GM23338 (cell line): ENCODE measurements around the gene ADAT1. TPM values are rescaled to one million over a fixed set of nuclear protein-coding genes. Genes with fewer than 3 reads are reported as not detected.
A peak's percentile ranks its signal among the peaks of the same experiment; 100 is the strongest.

Source experiments
- ATAC-seq: fragments of 200-7000 bp; cut with Tn5 transposase; 3 replicates; pipeline ENCODE4 v1.9.1; 2020
- DNase-seq: peaks from one replicate; pipeline ENCODE4 v3.0.0-alpha.2; 2015; ENCODE audit warnings: low spot score
- H2AFZ ChIP-seq: fragments of 200-600 bp; sonication (generic); 2 replicates; pipeline ENCODE4 v1.8.0; 2016; ENCODE audit warnings: antibody characterized with exemption, mild to moderate bottlenecking, moderate library complexity
- H3F3A ChIP-seq: fragments of 200-600 bp; sonication (generic); replicated peaks from 2 replicates; pipeline ENCODE4 v1.8.0; 2017; ENCODE audit warnings: antibody characterized with exemption, mixed run types, low read depth
- H3K27ac ChIP-seq: fragments of 200-600 bp; sonication (generic); 2 replicates; pipeline ENCODE4 v1.6.1; 2016; ENCODE audit warnings: low read depth
- H3K27me3 ChIP-seq: fragments of 200-600 bp; sonication (generic); 2 replicates; pipeline ENCODE4 v1.8.0; 2016; ENCODE audit warnings: mild to moderate bottlenecking, mixed run types, moderate library complexity; ENCODE audit not compliant: insufficient read depth
- H3K36me3 ChIP-seq: fragments of 200-600 bp; sonication (generic); 2 replicates; pipeline ENCODE4 v1.8.0; 2016; ENCODE audit warnings: mild to moderate bottlenecking; ENCODE audit not compliant: insufficient read depth
- H3K4me1 ChIP-seq: fragments of 200-600 bp; sonication (generic); 2 replicates; pipeline ENCODE4 v1.8.0; 2016; ENCODE audit warnings: mild to moderate bottlenecking, moderate library complexity; ENCODE audit not compliant: insufficient read depth
- H3K4me2 ChIP-seq: fragments of 200-600 bp; sonication (generic); 2 replicates; pipeline ENCODE4 v1.7.1; 2017; ENCODE audit warnings: mixed run types
- H3K4me3 ChIP-seq: fragments of 200-600 bp; sonication (generic); 2 replicates; pipeline ENCODE4 v1.6.1; 2016; ENCODE audit warnings: mixed run types
- H3K79me2 ChIP-seq: fragments of 200-600 bp; sonication (generic); replicated peaks from 2 replicates; pipeline ENCODE4 v1.8.0; 2017; ENCODE audit warnings: mild to moderate bottlenecking; ENCODE audit not compliant: insufficient read depth
- H3K9me2 ChIP-seq: fragments of 200-600 bp; sonication (generic); 2 replicates; pipeline ENCODE4 v1.8.0; 2017; ENCODE audit not compliant: insufficient read depth
- H4K20me1 ChIP-seq: fragments of 200-600 bp; sonication (generic); replicated peaks from 2 replicates; pipeline ENCODE4 v1.8.0; 2017; ENCODE audit warnings: mild to moderate bottlenecking; ENCODE audit not compliant: insufficient read depth
- H3K27ac Mint-ChIP-seq: 2 replicates; pipeline ENCODE4 v1.8.0; 2020; ENCODE audit warnings: inconsistent platforms, mild to moderate bottlenecking, moderate library complexity, mixed read lengths
- H3K27me3 Mint-ChIP-seq: 3 replicates; pipeline ENCODE4 v1.8.0; 2022; ENCODE audit warnings: low read depth, mild to moderate bottlenecking, moderate library complexity, mixed read lengths, inconsistent platforms; ENCODE audit not compliant: insufficient read depth, poor library complexity
- H3K36me3 Mint-ChIP-seq: 3 replicates; pipeline ENCODE4 v1.8.0; 2021; ENCODE audit warnings: low read depth, mild to moderate bottlenecking, inconsistent platforms, moderate library complexity, mixed read lengths
- H3K4me1 Mint-ChIP-seq: 3 replicates; pipeline ENCODE4 v1.8.0; 2020; ENCODE audit warnings: mild to moderate bottlenecking, inconsistent platforms, mixed read lengths
- H3K4me3 Mint-ChIP-seq: 3 replicates; pipeline ENCODE4 v1.8.0; 2021; ENCODE audit warnings: moderate library complexity, mild to moderate bottlenecking, inconsistent platforms, mixed read lengths
- H3K9me3 Mint-ChIP-seq: 3 replicates; pipeline ENCODE4 v1.8.0; 2020; ENCODE audit warnings: moderate library complexity, mild to moderate bottlenecking, inconsistent platforms, mixed read lengths
- CREB1 ChIP-seq: fragments of 250-450 bp; sonication (Bioruptor Pico); IDR thresholded peaks from 2 replicates; pipeline ENCODE4 v1.5.0; 2020; ENCODE audit warnings: low read depth, mild to moderate bottlenecking, moderate library complexity
- EZH2 ChIP-seq: fragments of 200-600 bp; sonication (generic); IDR thresholded peaks from one replicate; pipeline ENCODE4 v1.8.0; 2017; ENCODE audit warnings: antibody characterized with exemption, mild to moderate bottlenecking, low read depth; ENCODE audit not compliant: unreplicated experiment
- EZH2phosphoT487 ChIP-seq: fragments of 200-600 bp; sonication (generic); IDR thresholded peaks from one replicate; pipeline ENCODE4 v1.8.1; 2018; ENCODE audit warnings: antibody characterized with exemption; ENCODE audit not compliant: unreplicated experiment
- JUNB ChIP-seq: IDR thresholded peaks from one replicate; pipeline ENCODE4 v1.6.1; 2016; ENCODE audit warnings: antibody characterized with exemption; ENCODE audit not compliant: unreplicated experiment
- NANOG ChIP-seq: IDR thresholded peaks from 2 replicates; pipeline ENCODE4 v1.6.1; 2016; ENCODE audit warnings: antibody characterized with exemption, borderline replicate concordance
- POLR2AphosphoS5 ChIP-seq: IDR thresholded peaks from 2 replicates; pipeline ENCODE4 v1.6.1; 2016; ENCODE audit warnings: antibody characterized with exemption, low read depth
- STAT1 ChIP-seq: IDR thresholded peaks from one replicate; pipeline ENCODE4 v1.6.1; 2016; ENCODE audit warnings: antibody characterized with exemption; ENCODE audit not compliant: unreplicated experiment
- ZNF114 ChIP-seq: fragments of 250-450 bp; sonication (Bioruptor Pico); IDR thresholded peaks from 2 replicates; pipeline ENCODE4 v1.5.0; 2020; ENCODE audit warnings: mild to moderate bottlenecking, moderate library complexity
- ZNF331 ChIP-seq: fragments of 250-450 bp; sonication (Bioruptor Pico); IDR thresholded peaks from 2 replicates; pipeline ENCODE4 v1.5.0; 2020; ENCODE audit warnings: low read depth, mild to moderate bottlenecking, moderate library complexity
- polyA plus RNA-seq: library from polyadenylated mRNA; unstranded; fragments of >200 nt; fragmentation: Nextera tagmentation; extraction: Ambion mirVana; gene quantifications from 2 replicates; pipeline ENCODE4 v1.2.1, GENCODE V29; 2016
- total RNA-seq: library from RNA; depleted of rRNA; stranded (reverse); fragments of >200 nt; shearing (Covaris generic); gene quantifications from 2 replicates; pipeline ENCODE4 v1.2.3, GENCODE V29; 2014
- TF ChIP-seq, protein P1 (sequence below): IDR thresholded peaks from 2 replicates; pipeline ENCODE4 v1.6.1; 2016; ENCODE audit warnings: antibody characterized with exemption
- TF ChIP-seq, protein P2 (sequence below): IDR thresholded peaks from one replicate; pipeline ENCODE4 v1.6.1; 2018; ENCODE audit warnings: antibody characterized with exemption; ENCODE audit not compliant: unreplicated experiment
- TF ChIP-seq, protein P3 (sequence below): fragments of 250-450 bp; sonication (Bioruptor Pico); IDR thresholded peaks from 2 replicates; pipeline ENCODE4 v1.5.0; 2020; ENCODE audit warnings: mild to moderate bottlenecking, moderate library complexity
- TF ChIP-seq, protein P4 (sequence below), 2 experiments: fragments of 200-600 bp in 1 of 2; sonication (generic) in 1 of 2; conservative IDR thresholded peaks; 2 replicates each; pipeline versions ENCODE4 v1.5.1 to v1.6.1; 2016 to 2017; ENCODE audit warnings: antibody characterized with exemption in 2 of 2, low read depth in 2 of 2, mild to moderate bottlenecking in 2 of 2, moderate library complexity in 1 of 2

The ADAT1 gene
- total and polyA plus RNA-seq, 2 experiments from 2014 or later: 17.4 to 53.6 TPM

DNA sequence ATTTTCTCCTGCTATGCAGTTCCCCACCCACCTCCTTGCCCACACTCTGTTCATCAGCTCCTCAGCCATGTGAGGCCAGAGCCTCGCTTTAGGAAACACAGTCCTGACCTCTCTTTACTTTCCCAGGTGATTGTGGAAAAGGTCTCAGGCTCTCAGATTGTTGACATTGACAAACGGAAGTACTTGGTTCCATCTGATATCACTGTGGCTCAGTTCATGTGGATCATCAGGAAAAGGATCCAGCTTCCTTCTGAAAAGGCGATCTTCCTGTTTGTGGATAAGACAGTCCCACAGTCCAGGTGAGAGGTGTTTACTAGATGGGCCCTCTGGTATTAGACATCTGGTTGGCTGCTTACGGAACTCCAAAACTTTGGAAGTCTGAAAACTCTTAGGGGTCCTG lies 55.2 kb downstream of the ADAT1 start:
- Histone ChIP-seq H3K79me2 (peaks cover 21% of the 10 kb centered on the region), H3K4me2 (no peak overlapping the region), H3K9me2 (no peaks in the 10 kb centered on the region), H3K36me3 (peaks cover 24% of the 10 kb centered on the region; the same call in 1 of the 2 replicates), H4K20me1 (peaks cover 17% of the 10 kb centered on the region), H3K4me1 (peaks cover 24% of the 10 kb centered on the region), H3K27ac (no peak overlapping the region), H3F3A (peaks cover 3% of the 10 kb centered on the region; the same call in 1 of the 2 replicates), H3K27me3 (no peaks in the 10 kb centered on the region), H3K4me3 (no peak overlapping the region), H2AFZ (no peak overlapping the region)
- Mint-ChIP-seq H3K4me1 (peaks cover 27% of the 10 kb centered on the region), H3K27me3 (peaks cover 10% of the 10 kb centered on the region), H3K36me3 (peaks cover 31% of the 10 kb centered on the region), H3K9me3 (no peaks in the 10 kb centered on the region), H3K27ac (no peak overlapping the region), H3K4me3 (peak overlapping the region; percentile 93; the same call in 2 of the 3 replicates)
- no peak for ATAC-seq
- TF ChIP-seq STAT1 (no peak), EZH2phosphoT487 (no peak), JUNB (no peak), ZNF331 (CRISPR knock-in tag) (no peak), CREB1 (no peak), POLR2AphosphoS5 (no peak), ZNF114 (no peak), NANOG (no peak), EZH2 (no peak)
- TF ChIP-seq, protein P1, sequence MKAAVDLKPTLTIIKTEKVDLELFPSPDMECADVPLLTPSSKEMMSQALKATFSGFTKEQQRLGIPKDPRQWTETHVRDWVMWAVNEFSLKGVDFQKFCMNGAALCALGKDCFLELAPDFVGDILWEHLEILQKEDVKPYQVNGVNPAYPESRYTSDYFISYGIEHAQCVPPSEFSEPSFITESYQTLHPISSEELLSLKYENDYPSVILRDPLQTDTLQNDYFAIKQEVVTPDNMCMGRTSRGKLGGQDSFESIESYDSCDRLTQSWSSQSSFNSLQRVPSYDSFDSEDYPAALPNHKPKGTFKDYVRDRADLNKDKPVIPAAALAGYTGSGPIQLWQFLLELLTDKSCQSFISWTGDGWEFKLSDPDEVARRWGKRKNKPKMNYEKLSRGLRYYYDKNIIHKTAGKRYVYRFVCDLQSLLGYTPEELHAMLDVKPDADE: no peak
- TF ChIP-seq, protein P2, sequence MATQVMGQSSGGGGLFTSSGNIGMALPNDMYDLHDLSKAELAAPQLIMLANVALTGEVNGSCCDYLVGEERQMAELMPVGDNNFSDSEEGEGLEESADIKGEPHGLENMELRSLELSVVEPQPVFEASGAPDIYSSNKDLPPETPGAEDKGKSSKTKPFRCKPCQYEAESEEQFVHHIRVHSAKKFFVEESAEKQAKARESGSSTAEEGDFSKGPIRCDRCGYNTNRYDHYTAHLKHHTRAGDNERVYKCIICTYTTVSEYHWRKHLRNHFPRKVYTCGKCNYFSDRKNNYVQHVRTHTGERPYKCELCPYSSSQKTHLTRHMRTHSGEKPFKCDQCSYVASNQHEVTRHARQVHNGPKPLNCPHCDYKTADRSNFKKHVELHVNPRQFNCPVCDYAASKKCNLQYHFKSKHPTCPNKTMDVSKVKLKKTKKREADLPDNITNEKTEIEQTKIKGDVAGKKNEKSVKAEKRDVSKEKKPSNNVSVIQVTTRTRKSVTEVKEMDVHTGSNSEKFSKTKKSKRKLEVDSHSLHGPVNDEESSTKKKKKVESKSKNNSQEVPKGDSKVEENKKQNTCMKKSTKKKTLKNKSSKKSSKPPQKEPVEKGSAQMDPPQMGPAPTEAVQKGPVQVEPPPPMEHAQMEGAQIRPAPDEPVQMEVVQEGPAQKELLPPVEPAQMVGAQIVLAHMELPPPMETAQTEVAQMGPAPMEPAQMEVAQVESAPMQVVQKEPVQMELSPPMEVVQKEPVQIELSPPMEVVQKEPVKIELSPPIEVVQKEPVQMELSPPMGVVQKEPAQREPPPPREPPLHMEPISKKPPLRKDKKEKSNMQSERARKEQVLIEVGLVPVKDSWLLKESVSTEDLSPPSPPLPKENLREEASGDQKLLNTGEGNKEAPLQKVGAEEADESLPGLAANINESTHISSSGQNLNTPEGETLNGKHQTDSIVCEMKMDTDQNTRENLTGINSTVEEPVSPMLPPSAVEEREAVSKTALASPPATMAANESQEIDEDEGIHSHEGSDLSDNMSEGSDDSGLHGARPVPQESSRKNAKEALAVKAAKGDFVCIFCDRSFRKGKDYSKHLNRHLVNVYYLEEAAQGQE: no peak
- TF ChIP-seq, protein P3, sequence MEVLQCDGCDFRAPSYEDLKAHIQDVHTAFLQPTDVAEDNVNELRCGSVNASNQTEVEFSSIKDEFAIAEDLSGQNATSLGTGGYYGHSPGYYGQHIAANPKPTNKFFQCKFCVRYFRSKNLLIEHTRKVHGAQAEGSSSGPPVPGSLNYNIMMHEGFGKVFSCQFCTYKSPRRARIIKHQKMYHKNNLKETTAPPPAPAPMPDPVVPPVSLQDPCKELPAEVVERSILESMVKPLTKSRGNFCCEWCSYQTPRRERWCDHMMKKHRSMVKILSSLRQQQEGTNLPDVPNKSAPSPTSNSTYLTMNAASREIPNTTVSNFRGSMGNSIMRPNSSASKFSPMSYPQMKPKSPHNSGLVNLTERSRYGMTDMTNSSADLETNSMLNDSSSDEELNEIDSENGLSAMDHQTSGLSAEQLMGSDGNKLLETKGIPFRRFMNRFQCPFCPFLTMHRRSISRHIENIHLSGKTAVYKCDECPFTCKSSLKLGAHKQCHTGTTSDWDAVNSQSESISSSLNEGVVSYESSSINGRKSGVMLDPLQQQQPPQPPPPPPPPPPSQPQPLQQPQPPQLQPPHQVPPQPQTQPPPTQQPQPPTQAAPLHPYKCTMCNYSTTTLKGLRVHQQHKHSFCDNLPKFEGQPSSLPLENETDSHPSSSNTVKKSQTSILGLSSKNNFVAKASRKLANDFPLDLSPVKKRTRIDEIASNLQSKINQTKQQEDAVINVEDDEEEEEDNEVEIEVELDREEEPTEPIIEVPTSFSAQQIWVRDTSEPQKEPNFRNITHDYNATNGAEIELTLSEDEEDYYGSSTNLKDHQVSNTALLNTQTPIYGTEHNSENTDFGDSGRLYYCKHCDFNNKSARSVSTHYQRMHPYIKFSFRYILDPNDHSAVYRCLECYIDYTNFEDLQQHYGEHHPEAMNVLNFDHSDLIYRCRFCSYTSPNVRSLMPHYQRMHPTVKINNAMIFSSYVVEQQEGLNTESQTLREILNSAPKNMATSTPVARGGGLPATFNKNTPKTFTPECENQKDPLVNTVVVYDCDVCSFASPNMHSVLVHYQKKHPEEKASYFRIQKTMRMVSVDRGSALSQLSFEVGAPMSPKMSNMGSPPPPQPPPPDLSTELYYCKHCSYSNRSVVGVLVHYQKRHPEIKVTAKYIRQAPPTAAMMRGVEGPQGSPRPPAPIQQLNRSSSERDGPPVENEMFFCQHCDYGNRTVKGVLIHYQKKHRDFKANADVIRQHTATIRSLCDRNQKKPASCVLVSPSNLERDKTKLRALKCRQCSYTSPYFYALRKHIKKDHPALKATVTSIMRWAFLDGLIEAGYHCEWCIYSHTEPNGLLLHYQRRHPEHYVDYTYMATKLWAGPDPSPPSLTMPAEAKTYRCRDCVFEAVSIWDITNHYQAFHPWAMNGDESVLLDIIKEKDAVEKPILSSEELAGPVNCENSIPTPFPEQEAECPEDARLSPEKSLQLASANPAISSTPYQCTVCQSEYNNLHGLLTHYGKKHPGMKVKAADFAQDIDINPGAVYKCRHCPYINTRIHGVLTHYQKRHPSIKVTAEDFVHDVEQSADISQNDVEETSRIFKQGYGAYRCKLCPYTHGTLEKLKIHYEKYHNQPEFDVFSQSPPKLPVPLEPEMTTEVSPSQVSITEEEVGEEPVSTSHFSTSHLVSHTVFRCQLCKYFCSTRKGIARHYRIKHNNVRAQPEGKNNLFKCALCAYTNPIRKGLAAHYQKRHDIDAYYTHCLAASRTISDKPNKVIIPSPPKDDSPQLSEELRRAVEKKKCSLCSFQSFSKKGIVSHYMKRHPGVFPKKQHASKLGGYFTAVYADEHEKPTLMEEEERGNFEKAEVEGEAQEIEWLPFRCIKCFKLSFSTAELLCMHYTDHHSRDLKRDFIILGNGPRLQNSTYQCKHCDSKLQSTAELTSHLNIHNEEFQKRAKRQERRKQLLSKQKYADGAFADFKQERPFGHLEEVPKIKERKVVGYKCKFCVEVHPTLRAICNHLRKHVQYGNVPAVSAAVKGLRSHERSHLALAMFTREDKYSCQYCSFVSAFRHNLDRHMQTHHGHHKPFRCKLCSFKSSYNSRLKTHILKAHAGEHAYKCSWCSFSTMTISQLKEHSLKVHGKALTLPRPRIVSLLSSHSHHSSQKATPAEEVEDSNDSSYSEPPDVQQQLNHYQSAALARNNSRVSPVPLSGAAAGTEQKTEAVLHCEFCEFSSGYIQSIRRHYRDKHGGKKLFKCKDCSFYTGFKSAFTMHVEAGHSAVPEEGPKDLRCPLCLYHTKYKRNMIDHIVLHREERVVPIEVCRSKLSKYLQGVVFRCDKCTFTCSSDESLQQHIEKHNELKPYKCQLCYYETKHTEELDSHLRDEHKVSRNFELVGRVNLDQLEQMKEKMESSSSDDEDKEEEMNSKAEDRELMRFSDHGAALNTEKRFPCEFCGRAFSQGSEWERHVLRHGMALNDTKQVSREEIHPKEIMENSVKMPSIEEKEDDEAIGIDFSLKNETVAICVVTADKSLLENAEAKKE (CRISPR knock-in tag): no peak
- TF ChIP-seq, protein P4, sequence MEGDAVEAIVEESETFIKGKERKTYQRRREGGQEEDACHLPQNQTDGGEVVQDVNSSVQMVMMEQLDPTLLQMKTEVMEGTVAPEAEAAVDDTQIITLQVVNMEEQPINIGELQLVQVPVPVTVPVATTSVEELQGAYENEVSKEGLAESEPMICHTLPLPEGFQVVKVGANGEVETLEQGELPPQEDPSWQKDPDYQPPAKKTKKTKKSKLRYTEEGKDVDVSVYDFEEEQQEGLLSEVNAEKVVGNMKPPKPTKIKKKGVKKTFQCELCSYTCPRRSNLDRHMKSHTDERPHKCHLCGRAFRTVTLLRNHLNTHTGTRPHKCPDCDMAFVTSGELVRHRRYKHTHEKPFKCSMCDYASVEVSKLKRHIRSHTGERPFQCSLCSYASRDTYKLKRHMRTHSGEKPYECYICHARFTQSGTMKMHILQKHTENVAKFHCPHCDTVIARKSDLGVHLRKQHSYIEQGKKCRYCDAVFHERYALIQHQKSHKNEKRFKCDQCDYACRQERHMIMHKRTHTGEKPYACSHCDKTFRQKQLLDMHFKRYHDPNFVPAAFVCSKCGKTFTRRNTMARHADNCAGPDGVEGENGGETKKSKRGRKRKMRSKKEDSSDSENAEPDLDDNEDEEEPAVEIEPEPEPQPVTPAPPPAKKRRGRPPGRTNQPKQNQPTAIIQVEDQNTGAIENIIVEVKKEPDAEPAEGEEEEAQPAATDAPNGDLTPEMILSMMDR (conservative IDR thresholded peaks at IDR 0.05; ENCODE audit: low read depth in 2 of 2): no peak
- DNase-seq: no peak
